ENCODE results near the gene SLX4IP. TPM values are rescaled to one million over a fixed set of nuclear protein-coding genes. Genes with fewer than 3 reads are reported as not detected.

SLX4IP gene
- total and polyA plus RNA-seq, 2 of the 13 experiments (the other 11 are each of a cell fraction or from before 2014, with no cell fraction given), result 3.6 to 7.3 TPM

GRCh38 chr20:10511509-10512251 lies 76.6 kb downstream of the SLX4IP start (continued):
- TF ChIP-seq THAP7 (CRISPR knock-in tag; IDR thresholded peaks at IDR 0.05), result no peak
- peak; percentile 30; the same call in 1 of the 2 replicates for TF ChIP-seq KDM4B (CRISPR knock-in tag; IDR thresholded peaks at IDR 0.05)
- no peak for TF ChIP-seq PRDM4 (CRISPR knock-in tag; IDR thresholded peaks at IDR 0.05; ENCODE audit: borderline replicate concordance)
- TF ChIP-seq MLX (CRISPR knock-in tag; IDR thresholded peaks at IDR 0.05), result peak; percentile 94
- TF ChIP-seq ZNF597 (CRISPR knock-in tag; IDR thresholded peaks at IDR 0.05), result no peak
- no peak for TF ChIP-seq ZFAT (CRISPR knock-in tag; conservative IDR thresholded peaks at IDR 0.05)
- no peak for TF ChIP-seq HNRNPUL1 (IDR thresholded peaks at IDR 0.05; ENCODE audit: low read depth, low read length)
- TF ChIP-seq ZNF318 (CRISPR knock-in tag; IDR thresholded peaks at IDR 0.05), result 0 out of 2 replicates have a peak, but pooled peaks have one; percentile 45
- TF ChIP-seq ZNF343 (CRISPR knock-in tag; IDR thresholded peaks at IDR 0.05), result no peak
- TF ChIP-seq ZNF629 (CRISPR knock-in tag; conservative IDR thresholded peaks at IDR 0.05), result no peak
- 0 out of 2 replicates have a peak, but pooled peaks have one; percentile 16 for TF ChIP-seq DNMT3B (CRISPR knock-in tag; conservative IDR thresholded peaks at IDR 0.05)
- no peak for TF ChIP-seq PAF1 (CRISPR knock-in tag; IDR thresholded peaks at IDR 0.05)
